OCI-LY3 (cell line): ENCODE results near the gene UTY.

Source experiments
- H2AFZ ChIP-seq: fragments of 200-600, 300-600 bp; shearing (Covaris generic); 2 replicates; pipeline ENCODE4 v1.6.0; 2014; ENCODE audit warnings: antibody characterized with exemption, low read depth, low read length
- H3K27ac ChIP-seq: fragments of 200-600, 300-600 bp; sonication (generic); 2 replicates; pipeline ENCODE4 v1.5.1; 2014; ENCODE audit warnings: mild to moderate bottlenecking, low read length, moderate library complexity, mixed read lengths
- H3K27me3 ChIP-seq: fragments of 200-600, 300-600 bp; sonication (generic); 2 replicates; pipeline ENCODE4 v1.6.1; 2014; ENCODE audit warnings: low read depth, low read length, mixed read lengths
- H3K36me3 ChIP-seq: fragments of 200-600, 300-600 bp; sonication (generic); replicated peaks from 2 replicates; pipeline ENCODE3; 2014; ENCODE audit warnings: low read depth, low read length, mixed read lengths
- H3K4me1 ChIP-seq: fragments of 300-600, 200-600 bp; sonication (generic); 2 replicates; pipeline ENCODE4 v1.6.1; 2014; ENCODE audit warnings: low read length, mixed read lengths
- H3K4me2 ChIP-seq: fragments of 200-600, 300-600 bp; sonication (generic); 2 replicates; pipeline ENCODE4 v1.6.1; 2014; ENCODE audit warnings: low read length, mixed read lengths
- H3K4me3 ChIP-seq: fragments of 300-600, 200-600 bp; sonication (generic); 2 replicates; pipeline ENCODE4 v1.5.1; 2014; ENCODE audit warnings: antibody characterized with exemption, mild to moderate bottlenecking, low read length, moderate library complexity
- H3K79me2 ChIP-seq: fragments of 300-600, 200-600 bp; shearing (Covaris generic); 2 replicates; pipeline ENCODE4 v1.6.1; 2014; ENCODE audit warnings: mild to moderate bottlenecking, low read length, mixed read lengths
- H3K9ac ChIP-seq: fragments of 300-600, 200-600 bp; shearing (Covaris generic); 2 replicates; pipeline ENCODE4 v1.6.0; 2014; ENCODE audit warnings: mild to moderate bottlenecking, low read length, moderate library complexity
- H3K9me3 ChIP-seq: fragments of 200-600, 300-600 bp; shearing (Covaris generic); 2 replicates; pipeline ENCODE4 v1.6.1; 2014; ENCODE audit warnings: low read length, mixed read lengths; ENCODE audit not compliant: insufficient read depth
- H4K20me1 ChIP-seq: fragments of 200-600, 300-600 bp; sonication (generic); 2 replicates; pipeline ENCODE4 v1.6.1; 2016; ENCODE audit warnings: low read length, mixed read lengths; ENCODE audit not compliant: insufficient read depth
- CTCF ChIP-seq: fragments of 200-600, 300-600 bp; sonication (generic); IDR thresholded peaks from 2 replicates; pipeline ENCODE4 v1.5.1; 2014; ENCODE audit warnings: antibody characterized with exemption, low read length, low read depth
- EZH2phosphoT487 ChIP-seq: fragments of 200-600 bp; shearing (Covaris generic); IDR thresholded peaks from 2 replicates; pipeline ENCODE4 v1.6.1; 2018; ENCODE audit warnings: antibody characterized with exemption, mixed run types, low read depth

UTY gene

GRCh38 chrY:13338711-13339110, 141.1 kb downstream of the UTY start:
- TF ChIP-seq CTCF (no peak), EZH2phosphoT487 (no peak)

DNA sequence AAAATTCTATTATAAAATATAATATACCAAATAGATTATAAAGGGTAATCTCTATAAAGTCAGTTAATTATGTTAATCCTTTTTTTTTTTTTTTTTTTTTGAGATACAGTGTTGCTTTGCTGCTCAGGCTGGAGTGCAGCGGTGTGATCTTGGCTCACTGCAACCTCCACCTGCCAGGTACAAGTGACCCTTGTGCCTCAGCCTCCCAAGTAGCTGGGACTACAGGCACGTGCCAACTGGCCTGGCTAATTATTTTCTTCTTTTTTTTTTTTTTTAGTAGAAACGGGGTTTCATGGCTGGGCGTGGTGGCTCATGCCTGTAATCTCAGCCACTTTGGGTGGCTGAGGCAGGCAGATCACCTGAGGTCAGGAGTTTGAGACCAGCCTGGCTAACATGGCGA, 141.9 kb downstream of the UTY start:
- no peaks in the 10 kb centered on the region for H3K9me3 ChIP-seq
- no peaks in the 10 kb centered on the region for H3K4me1 ChIP-seq
- no peak for TF ChIP-seq EZH2phosphoT487
- TF ChIP-seq CTCF = no peak
- H3K79me2 ChIP-seq = peaks cover 4% of the 10 kb centered on the region; the same call in 1 of the 2 replicates
- H3K27ac ChIP-seq = no peak overlapping the region
- H2AFZ ChIP-seq = no peak overlapping the region
- no peak overlapping the region for H3K9ac ChIP-seq
- H3K4me3 ChIP-seq = no peak overlapping the region
- H3K4me2 ChIP-seq = no peak overlapping the region
- no peaks in the 10 kb centered on the region; the same call in 1 of the 2 replicates for H4K20me1 ChIP-seq
- H3K36me3 ChIP-seq = peaks cover 32% of the 10 kb centered on the region
- H3K27me3 ChIP-seq = no peaks in the 10 kb centered on the region

More at GRCh38 chrY:13338711-13339110, 141.1 kb downstream of the UTY start:
- H3K4me2 ChIP-seq = no peak overlapping the region
- H4K20me1 ChIP-seq = peaks cover 4% of the 10 kb centered on the region; the same call in 1 of the 2 replicates
- peaks cover 35% of the 10 kb centered on the region for H3K36me3 ChIP-seq
- H3K27ac ChIP-seq = no peak overlapping the region
- H3K4me3 ChIP-seq = no peak overlapping the region
- H2AFZ ChIP-seq = no peak overlapping the region
- no peak overlapping the region for H3K9ac ChIP-seq
- peaks cover 4% of the 10 kb centered on the region; the same call in 1 of the 2 replicates for H3K79me2 ChIP-seq
- H3K27me3 ChIP-seq = no peaks in the 10 kb centered on the region
- peaks cover 3% of the 10 kb centered on the region for H3K4me1 ChIP-seq
- H3K9me3 ChIP-seq = no peaks in the 10 kb centered on the region

GRCh38 chrY:13333791-13334190, 146.0 kb downstream of the UTY start:
- no peak overlapping the region for H2AFZ ChIP-seq
- H3K9me3 ChIP-seq = no peaks in the 10 kb centered on the region
- H3K9ac ChIP-seq = no peak overlapping the region
- TF ChIP-seq EZH2phosphoT487 = no peak
- no peak overlapping the region for H3K27ac ChIP-seq
- no peaks in the 10 kb centered on the region for H3K4me1 ChIP-seq
- H3K79me2 ChIP-seq = peaks cover 21% of the 10 kb centered on the region
- no peak overlapping the region for H3K4me3 ChIP-seq
- H3K27me3 ChIP-seq = no peaks in the 10 kb centered on the region
- H3K36me3 ChIP-seq = peaks cover 23% of the 10 kb centered on the region
- H4K20me1 ChIP-seq = no peaks in the 10 kb centered on the region
- no peak overlapping the region for H3K4me2 ChIP-seq

- Histone ChIP-seq H3K36me3 (peaks cover 27% of the 10 kb centered on the region), H4K20me1 (no peaks in the 10 kb centered on the region), H3K4me2 (no peak overlapping the region), H3K4me3 (no peak overlapping the region), H3K9me3 (no peaks in the 10 kb centered on the region), H3K79me2 (peaks cover 21% of the 10 kb centered on the region), H3K27ac (no peak overlapping the region), H3K27me3 (no peaks in the 10 kb centered on the region), H3K9ac (no peak overlapping the region), H2AFZ (no peak overlapping the region), H3K4me1 (no peaks in the 10 kb centered on the region)
- no peak for TF ChIP-seq CTCF
Measured at GRCh38 chrY:13330651-13331050, 149.2 kb downstream of the UTY start.

DNA sequence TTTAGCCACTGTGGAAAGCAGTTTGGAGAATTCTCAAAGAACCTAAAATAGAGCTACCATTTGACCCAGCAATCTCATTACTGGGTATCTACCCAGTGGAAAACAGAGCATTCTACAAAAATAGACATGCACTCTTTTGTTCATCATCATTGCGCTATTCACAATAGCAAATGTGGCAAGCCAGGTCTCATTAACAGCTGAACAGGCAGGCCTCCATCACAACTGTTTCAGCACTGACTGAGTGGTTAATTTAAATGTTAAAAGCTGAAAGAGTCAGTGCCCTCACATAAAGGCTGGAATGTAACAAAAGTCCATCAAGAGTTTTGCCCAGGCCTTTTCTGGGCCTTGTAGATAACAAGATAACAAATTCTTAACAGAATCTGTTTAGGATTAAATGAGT, 166.9 kb downstream of the UTY start:
- no peak overlapping the region for H3K4me2 ChIP-seq
- H3K4me3 ChIP-seq = no peak overlapping the region
- no peaks in the 10 kb centered on the region for H4K20me1 ChIP-seq
- H3K79me2 ChIP-seq = no peaks in the 10 kb centered on the region
- TF ChIP-seq EZH2phosphoT487 (no peak), CTCF (no peak)
- H3K27ac ChIP-seq = no peak overlapping the region
- no peaks in the 10 kb centered on the region for H3K36me3 ChIP-seq
- H3K9me3 ChIP-seq = no peaks in the 10 kb centered on the region
- no peaks in the 10 kb centered on the region for H3K27me3 ChIP-seq
- no peaks in the 10 kb centered on the region for H3K4me1 ChIP-seq
- H2AFZ ChIP-seq = no peak overlapping the region
- no peak overlapping the region for H3K9ac ChIP-seq
